Stimulated activated CD8-positive, alpha-beta memory T cell treated with anti-CD3 and anti-CD28 coated beads, Interleukin-2, amount 100 ng/mL, for 48 hours (primary cell): ENCODE data around the gene LCNL1.

Source experiments
- DNase-seq, 2 donors: peaks; one replicate each; pipeline ENCODE4 v3.0.0-alpha.2; 2020; ENCODE audit warnings: low read depth in 2 of 2

LCNL1 gene

DNA sequence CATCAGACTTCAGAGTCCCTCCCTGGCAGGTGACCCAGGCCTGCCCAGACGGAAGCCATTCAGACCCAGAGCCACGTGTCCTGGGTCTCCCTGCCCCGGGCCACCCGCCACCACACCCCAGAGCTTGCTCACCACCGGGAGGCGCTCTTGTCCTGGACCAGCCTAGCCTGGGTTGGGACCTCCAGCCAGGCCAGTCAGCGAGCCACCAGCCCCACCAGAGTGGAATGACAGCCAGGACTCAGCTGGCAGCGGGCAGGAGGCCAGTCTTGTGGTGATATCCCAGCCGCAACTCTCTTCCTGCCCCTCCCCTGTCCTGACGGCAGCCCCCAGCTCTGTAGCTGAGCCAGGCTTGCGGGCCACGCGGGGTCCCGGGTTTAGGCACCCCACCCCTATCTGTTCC lies 7.1 kb upstream of the LCNL1 start:
- DNase-seq, result peak in 1 of 2 donors; percentile 36

- no peak for DNase-seq
These were observed 5.6 kb upstream of the LCNL1 start, which contains the start of gene PTGDS for GRCh38 chr9:136977223-136977622. Gene PTGDS (plus strand): TSS chr9:136977504. CDS start chr9:136977579, 75 bp downstream.

DNA sequence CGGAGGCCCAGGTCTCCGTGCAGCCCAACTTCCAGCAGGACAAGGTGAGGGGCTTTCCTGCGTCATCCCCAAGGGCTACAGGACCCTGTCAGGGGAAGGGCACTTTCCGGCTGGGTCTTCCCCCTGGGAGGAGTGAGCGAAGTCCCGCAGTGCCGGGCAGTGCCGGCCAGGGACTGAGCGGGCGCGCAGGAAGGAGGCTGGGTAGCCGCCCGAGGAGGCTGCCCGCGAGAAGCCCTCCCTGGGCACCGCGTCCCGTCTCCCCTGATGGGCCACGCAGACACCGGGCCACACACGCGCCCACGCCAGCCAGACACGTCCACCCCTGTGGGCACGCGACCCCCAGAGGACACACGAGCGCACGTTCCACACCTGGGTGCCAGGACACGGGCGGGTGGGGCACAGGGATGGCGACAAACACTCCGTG lies 5.1 kb upstream of the LCNL1 start:
- DNase-seq, result no peak

GRCh38 chr9:136978073-136978864 lies 4.5 kb upstream of the LCNL1 start:
- DNase-seq, result peak; percentile 61 to 63

- no peak for DNase-seq
These were observed 3.8 kb upstream of the LCNL1 start for GRCh38 chr9:136978865-136979544.

- no peak for DNase-seq
These were observed 2.8 kb upstream of the LCNL1 start for GRCh38 chr9:136979769-136980587.

GRCh38 chr9:136980669-136981478 lies 1.9 kb upstream of the LCNL1 start:
- no peak for DNase-seq

DNA sequence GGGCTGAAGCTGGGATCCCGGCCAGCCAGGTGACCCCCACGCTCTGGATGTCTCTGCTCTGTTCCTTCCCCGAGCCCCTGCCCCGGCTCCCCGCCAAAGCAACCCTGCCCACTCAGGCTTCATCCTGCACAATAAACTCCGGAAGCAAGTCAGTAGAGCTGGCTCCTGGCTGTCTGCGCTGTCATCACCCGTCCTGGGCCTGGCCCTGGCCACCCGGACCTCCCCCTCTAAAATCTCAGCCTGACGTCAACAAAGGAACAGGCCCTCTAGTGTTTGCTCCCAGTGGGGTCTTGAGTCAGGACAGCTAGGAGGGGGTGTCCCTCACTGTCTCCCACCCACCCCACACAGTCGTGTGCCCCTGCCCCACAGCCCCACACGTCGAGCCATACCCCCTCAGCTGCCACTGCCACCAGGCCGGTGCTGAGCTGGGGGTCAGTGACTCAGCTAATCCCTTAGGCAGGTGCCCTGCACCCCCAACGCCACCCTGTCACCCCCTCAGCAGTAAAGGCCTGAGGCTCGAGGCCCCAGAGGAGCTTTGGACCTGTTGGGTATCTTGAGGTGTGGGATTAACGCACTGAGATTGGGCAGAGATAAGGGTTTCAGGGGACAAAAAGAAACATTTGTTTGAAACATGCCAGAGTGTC lies 1.1 kb upstream of the LCNL1 start:
- DNase-seq, result no peak

- no peak for DNase-seq
These were observed 374 bp downstream of the LCNL1 start for GRCh38 chr9:136983167-136983566.

DNA sequence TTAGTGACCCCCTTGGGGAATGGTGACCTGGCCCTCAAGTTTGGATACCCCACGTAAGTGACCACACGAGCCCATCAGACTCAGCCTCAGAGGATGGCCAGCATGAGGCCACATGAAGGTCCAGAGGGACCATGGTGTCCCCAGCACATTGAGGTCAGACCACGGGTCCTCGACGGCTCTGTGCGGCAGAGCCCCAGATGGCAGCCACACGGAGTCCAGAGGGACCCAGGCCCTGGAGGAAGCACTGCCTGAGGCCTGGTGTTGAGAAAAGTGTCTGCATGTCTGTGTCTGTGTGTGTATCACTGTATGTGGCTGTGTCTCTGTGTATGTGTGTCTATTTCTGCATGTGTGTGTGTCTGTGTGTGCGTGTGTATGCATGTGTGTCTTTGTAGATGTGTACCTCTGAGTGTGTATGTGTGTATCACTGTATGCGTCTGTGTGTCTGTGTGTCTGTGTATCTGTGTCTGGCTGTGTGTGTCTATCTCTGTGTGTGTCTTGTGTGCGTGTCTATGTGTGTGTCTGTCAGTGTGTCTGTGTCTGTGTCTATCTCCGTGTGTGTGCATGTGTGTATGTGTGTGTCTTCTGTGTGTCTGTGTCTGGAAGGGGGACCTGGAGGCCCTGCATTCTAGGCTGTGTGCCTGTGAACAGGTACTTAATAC lies 992 bp downstream of the LCNL1 start:
- DNase-seq, result no peak

DNA sequence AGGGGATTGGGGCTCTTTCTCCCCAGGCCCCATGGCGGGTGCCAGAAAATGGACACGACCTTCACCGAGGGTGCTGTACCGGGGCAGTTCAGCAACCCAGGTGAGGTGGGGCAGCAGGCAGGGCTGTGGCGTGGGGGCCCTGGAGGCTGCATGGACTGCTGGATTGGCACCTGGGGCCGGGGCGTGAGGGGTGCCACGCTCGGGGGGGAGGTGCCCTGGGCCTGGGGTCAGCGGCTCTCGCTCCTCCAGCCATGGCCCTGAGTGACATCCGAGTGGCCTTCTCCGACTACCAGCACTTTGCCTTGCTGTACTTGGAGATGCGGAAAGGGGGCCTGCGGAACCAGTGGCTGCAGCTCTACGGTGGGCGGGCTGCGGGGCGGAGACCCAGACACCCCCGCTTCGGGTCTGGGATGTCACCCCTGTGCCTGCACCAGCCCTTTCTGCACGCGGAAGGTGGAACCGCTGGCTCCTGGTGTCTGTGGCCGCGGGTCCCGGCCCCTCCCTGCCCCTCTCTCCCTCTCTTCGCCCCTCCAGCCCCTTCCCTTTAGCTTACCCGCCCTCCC lies 1.8 kb downstream of the LCNL1 start:
- no peak for DNase-seq

DNA sequence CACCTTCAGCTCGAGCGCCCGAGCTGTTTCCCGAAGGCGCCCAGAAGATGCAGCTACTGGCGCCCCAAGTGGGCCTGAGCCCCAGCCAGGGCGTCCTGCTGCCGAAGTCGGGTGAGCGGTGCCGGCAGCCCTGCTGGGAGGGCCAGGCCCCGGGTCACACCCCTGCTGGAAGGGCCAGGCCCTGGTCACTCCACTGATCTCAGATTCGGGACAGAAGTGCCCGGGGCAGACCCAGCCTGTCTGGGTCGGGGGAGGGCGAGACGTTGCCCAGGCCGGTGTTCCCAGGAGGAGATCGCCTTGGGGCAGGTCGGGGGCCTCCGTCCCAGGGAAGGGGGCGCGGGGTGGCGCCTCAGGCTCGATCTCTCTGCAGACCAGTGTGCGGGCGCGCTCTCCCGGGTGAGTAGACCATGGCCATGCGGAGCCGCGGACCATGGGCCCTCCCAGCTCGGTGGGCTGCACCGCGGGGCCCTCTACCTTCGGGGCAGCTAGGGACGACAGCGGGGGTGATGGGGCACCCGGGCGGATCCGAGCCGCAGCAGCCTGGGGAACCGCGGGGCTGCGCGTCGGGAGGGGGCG lies 2.3 kb downstream of the LCNL1 start:
- DNase-seq, result no peak

GRCh38 chr9:136985853-136986252 lies 3.1 kb downstream of the LCNL1 start:
- no peak for DNase-seq

DNA sequence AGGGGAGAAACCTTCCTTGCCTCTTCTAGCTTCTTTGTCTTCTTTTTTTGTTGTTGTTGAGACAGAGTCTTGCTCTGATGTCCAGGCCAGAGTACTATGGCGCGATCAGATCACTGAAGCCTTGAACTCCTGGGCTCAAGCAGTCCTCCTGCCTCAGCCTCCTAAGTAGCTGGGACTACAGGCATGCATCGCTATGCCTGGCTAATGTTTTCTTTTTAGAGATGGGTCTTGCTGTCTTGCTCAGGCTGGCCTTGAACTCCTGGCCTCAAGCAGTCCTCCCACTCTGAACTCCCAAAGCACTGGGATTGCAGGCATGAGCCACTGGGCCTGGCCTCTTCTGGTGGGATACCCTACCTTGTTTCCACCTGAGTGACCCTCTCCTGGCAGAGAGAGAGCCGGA lies 6.1 kb downstream of the LCNL1 start:
- no peak for DNase-seq

GRCh38 chr9:136990242-136990911 lies 7.6 kb downstream of the LCNL1 start:
- no peak for DNase-seq

DNA sequence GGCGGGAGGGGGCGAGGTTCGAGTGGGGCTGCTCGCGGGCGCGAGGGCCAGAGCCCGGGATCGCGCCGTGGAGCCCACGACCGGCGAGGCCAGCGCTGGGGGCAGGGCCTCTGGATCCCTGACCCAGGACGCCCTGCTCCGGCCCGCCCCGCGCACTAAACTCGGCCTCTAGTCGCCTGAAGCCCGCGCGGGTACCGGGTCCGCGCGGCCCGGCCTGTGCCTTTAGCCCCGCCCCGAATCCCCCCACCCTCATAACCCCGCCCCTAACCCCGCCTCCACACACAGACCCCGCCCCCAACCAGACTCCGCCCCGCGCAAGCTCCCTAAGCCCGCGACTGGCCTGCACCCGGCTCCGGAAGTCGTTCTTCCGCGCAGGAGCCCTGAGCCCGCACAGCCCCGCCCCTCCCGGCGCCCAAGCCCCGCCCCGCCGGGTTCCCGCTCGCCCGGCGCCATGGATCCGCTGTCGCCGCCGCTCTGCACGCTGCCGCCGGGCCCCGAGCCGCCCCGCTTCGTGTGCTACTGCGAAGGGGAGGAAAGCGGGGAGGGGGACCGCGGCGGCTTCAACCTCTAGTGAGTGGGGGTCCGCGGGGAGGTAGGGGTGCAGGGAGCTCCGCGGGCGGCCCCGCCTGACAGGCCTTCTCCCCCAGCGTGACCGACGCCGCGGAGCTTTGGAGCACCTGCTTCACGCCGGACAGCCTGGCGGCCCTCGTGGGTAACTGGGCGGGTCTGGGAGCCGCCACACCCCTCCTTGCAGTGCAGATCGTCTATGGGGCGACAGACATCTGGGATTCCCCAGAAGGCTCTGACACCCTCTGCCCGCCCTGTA lies 9.4 kb downstream of the LCNL1 start, which contains the start of gene PAXX:
Gene PAXX, plus strand, starts transcription at position 430 of the 826 bp plus-strand sequence. Its CDS starts 22 bp downstream, at position 452.
- DNase-seq, result peak; percentile 93

DNA sequence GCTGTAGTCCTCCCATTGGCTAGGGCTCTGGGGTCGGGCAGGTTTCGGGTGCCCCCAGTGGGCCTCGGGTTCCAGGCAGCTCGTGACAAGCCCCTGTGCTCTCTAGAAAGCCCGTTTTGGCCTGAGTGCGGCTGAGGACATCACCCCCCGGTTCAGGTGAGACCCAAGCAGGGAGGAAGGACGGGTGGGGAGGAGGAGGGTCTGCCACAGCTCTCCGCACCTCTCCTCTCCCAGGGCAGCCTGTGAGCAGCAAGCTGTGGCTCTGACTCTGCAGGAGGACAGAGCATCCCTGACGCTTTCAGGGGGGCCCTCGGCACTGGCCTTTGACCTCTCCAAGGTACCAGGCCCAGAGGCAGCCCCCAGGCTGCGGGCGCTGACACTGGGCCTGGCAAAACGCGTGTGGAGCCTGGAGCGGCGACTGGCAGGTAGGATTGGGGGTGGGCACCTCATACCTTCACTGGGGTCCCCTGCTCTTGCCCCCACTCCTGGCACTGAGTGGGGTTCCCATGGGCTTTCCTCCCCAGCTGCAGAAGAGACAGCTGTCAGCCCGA lies 10.1 kb downstream of the LCNL1 start:
- no peak for DNase-seq
